Erythroblast (primary cell): ENCODE results near the gene CNTN4.

Experiments used
- GATA1 ChIP-seq: IDR thresholded peaks from 2 replicates; pipeline ENCODE4 v1.6.1; 2011; ENCODE audit warnings: low read depth, mild to moderate bottlenecking, control low read depth, low read length, moderate library complexity
- POLR2A ChIP-seq: IDR thresholded peaks from 2 replicates; pipeline ENCODE4 v1.6.1; 2011; ENCODE audit warnings: mild to moderate bottlenecking, low read length

- no peak for TF ChIP-seq POLR2A
- TF ChIP-seq GATA1, result no peak
Measured at GRCh38 chr3:3031326-3031725, 932.7 kb downstream of the CNTN4 start.
